Mesenteric fat pad (tissue), 1 donor: ENCODE measurements around the gene ITPRID1. TPM values are rescaled to one million over a fixed set of nuclear protein-coding genes. Genes with fewer than 3 reads are reported as not detected.

Experiments
- DNase-seq: peaks from one replicate; pipeline ENCODE4 v3.0.0-alpha.2; 2020; ENCODE audit warnings: low spot score
- total RNA-seq: library from RNA; stranded (reverse); fragmentation: NEBNext Ultra II Directional; extraction: Animal tissue kit (Norgen Biotek cat#: 25700); gene quantifications from one replicate; pipeline ENCODE4 v1.2.1, GENCODE V29; 2021
- donor health status: DM: yes; HTN: yes; CAD: no.

Gene ITPRID1
- total RNA-seq, 1 donor from 2014 or later: not detected

- DNase-seq: no peak
Measured at GRCh38 chr7:31692871-31693270, 179.0 kb downstream of the ITPRID1 start.

- no peak for DNase-seq
Measured at GRCh38 chr7:31695859-31696614, 182.1 kb downstream of the ITPRID1 start.

GRCh38 chr7:31699050-31699449 is 185.2 kb downstream of the ITPRID1 start:
- no peak for DNase-seq

- DNase-seq: no peak
Measured at GRCh38 chr7:31702354-31702753, 188.5 kb downstream of the ITPRID1 start.

GRCh38 chr7:31705377-31705776 is 191.5 kb downstream of the ITPRID1 start:
- DNase-seq: no peak

GRCh38 chr7:31707089-31707488 is 193.2 kb downstream of the ITPRID1 start:
- DNase-seq: no peak

Other genes with a start within 250 kb of the ITPRID1 start
- not detected for gene NEUROD6, start 173.4 kb upstream of the ITPRID1 start, total RNA-seq
- not detected for gene PPP1R17, start 173.1 kb downstream of the ITPRID1 start, total RNA-seq